PC-3 (cell line): ENCODE data around the gene CXorf58. TPM values are rescaled to one million over a fixed set of nuclear protein-coding genes. Genes with fewer than 3 reads are reported as not detected.

Experiments
- ATAC-seq: fragments of 200-7000 bp; cut with Tn5 transposase; 2 replicates; pipeline ENCODE4 v1.9.1; 2020; ENCODE audit warnings: mild to moderate bottlenecking, moderate library complexity
- BruUV-seq: library from RNA; stranded (reverse); fragments of 400-500 nt; replicated peaks from 2 replicates; lab custom pipeline; 2021; lab: Mats Ljungman, UMichigan
- CTCF ChIA-PET: fragments of 300-600 bp; sonication (Branson Sonifier 250); formaldehyde crosslinking; loops from one replicate; lab custom pipeline; 2022; ENCODE audit warnings: antibody characterized with exemption; lab: Charles Lee
- POLR2A ChIA-PET: fragments of 300-600 bp; sonication (Branson Sonifier 250); formaldehyde crosslinking; loops from one replicate; lab custom pipeline; 2022; ENCODE audit warnings: antibody characterized with exemption; ENCODE audit not compliant: unreplicated experiment; lab: Charles Lee
- DNase-seq: peaks from one replicate; pipeline ENCODE4 v3.0.0-alpha.2; 2015
- H2AFZ ChIP-seq: fragments of 300-600 bp; sonication (generic); 2 replicates; pipeline ENCODE4 v1.6.0; 2016; ENCODE audit warnings: antibody characterized with exemption, low read length
- H3F3A ChIP-seq: fragments of 300-600 bp; sonication (generic); one replicate; pipeline ENCODE4 v1.6.0; 2017; ENCODE audit warnings: antibody characterized with exemption, low read length, control low read depth, mild to moderate bottlenecking; ENCODE audit not compliant: unreplicated experiment
- H3K27ac ChIP-seq: fragments of 300-600 bp; sonication (generic); 2 replicates; pipeline ENCODE4 v1.5.1; 2016; ENCODE audit warnings: mild to moderate bottlenecking, low read length
- H3K27me3 ChIP-seq: fragments of 300-600 bp; sonication (generic); 2 replicates; pipeline ENCODE4 v1.6.1; 2016; ENCODE audit warnings: low read length, mixed read lengths
- H3K36me3 ChIP-seq: fragments of 300-600 bp; sonication (generic); 2 replicates; pipeline ENCODE4 v1.6.1; 2016; ENCODE audit warnings: low read depth, mixed run types, low read length, mixed read lengths
- H3K4me1 ChIP-seq: fragments of 300-600 bp; sonication (generic); 2 replicates; pipeline ENCODE4 v1.5.1; 2016; ENCODE audit warnings: low read length; ENCODE audit not compliant: insufficient read depth
- H3K4me2 ChIP-seq: fragments of 300-600 bp; sonication (generic); 2 replicates; pipeline ENCODE4 v1.6.0; 2016; ENCODE audit warnings: low read length
- H3K4me3 ChIP-seq: fragments of 300-600 bp; sonication (generic); 2 replicates; pipeline ENCODE4 v1.5.1; 2016; ENCODE audit warnings: mild to moderate bottlenecking, low read length, mixed read lengths
- H3K79me2 ChIP-seq: fragments of 300-600 bp; sonication (generic); 2 replicates; pipeline ENCODE4 v1.6.1; 2017; ENCODE audit warnings: low read length, mixed read lengths
- H3K9ac ChIP-seq: fragments of 300-600 bp; sonication (generic); 2 replicates; pipeline ENCODE4 v1.6.0; 2016; ENCODE audit warnings: mild to moderate bottlenecking, low read length
- H3K9me2 ChIP-seq: fragments of 300-600 bp; sonication (generic); replicated peaks from 2 replicates; pipeline ENCODE4 v1.6.1; 2016; ENCODE audit warnings: mixed run types, low read length, mixed read lengths
- H3K9me3 ChIP-seq: fragments of 300-600 bp; sonication (generic); 2 replicates; pipeline ENCODE4 v1.6.1; 2016; ENCODE audit warnings: low read length, mixed read lengths
- H4K20me1 ChIP-seq: fragments of 300-600 bp; sonication (generic); 2 replicates; pipeline ENCODE4 v1.6.1; 2016; ENCODE audit warnings: low read length, mixed read lengths
- EZH2 ChIP-seq: fragments of 300-600 bp; sonication (generic); IDR thresholded peaks from one replicate; pipeline ENCODE4 v1.6.1; 2017; ENCODE audit warnings: antibody characterized with exemption, mild to moderate bottlenecking, low read length; ENCODE audit not compliant: unreplicated experiment
- EZH2phosphoT487 ChIP-seq: fragments of 300-600 bp; sonication (generic); IDR thresholded peaks from 2 replicates; pipeline ENCODE4 v1.6.1; 2018; ENCODE audit warnings: mild to moderate bottlenecking, antibody characterized with exemption, low read length, borderline replicate concordance
- intact Hi-C: fragments of 100-400 bp; cut with micrococcal nuclease; formaldehyde crosslinking; loops from 2 replicates; pipeline ENCODE4 v1.9.0; 2023
- total RNA-seq: library from RNA; depleted of rRNA; stranded (reverse); fragments of >200 nt; gene quantifications from 2 replicates; pipeline ENCODE4 v1.2.3, GENCODE V29; 2014
- TF ChIP-seq, protein P1 (sequence below): fragments of 300-600 bp; sonication (generic); conservative IDR thresholded peaks from 2 replicates; pipeline ENCODE4 v1.5.1; 2017; ENCODE audit warnings: antibody characterized with exemption, low read depth, mild to moderate bottlenecking, low read length

The CXorf58 gene
- total RNA-seq, 1 experiment from 2014 or later: not detected

DNA sequence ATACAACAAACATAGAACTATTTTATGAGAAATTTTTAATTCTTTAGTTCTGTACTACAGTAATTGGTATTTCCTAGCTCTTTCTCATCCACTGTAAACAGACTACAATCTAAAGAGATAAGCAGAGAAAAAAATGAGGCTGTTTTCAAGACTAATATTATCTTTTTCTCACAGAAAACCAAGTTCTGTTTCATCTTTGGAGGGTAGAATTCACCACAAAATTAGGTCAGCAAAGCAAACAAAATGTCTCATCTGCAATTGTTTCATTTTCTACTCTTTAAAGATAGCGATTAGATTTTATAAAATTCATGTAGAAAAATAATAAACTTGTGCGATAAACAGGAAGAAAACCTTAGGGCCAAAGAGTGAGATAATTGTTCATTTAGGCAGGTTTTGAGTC is 10.8 kb upstream of the CXorf58 start:
- Histone ChIP-seq H3K9ac (peak overlapping the region; percentile 56), H3K4me1 (peaks cover 57% of the 10 kb centered on the region), H3F3A (peaks cover 13% of the 10 kb centered on the region), H3K79me2 (peaks cover 43% of the 10 kb centered on the region), H3K27ac (peak overlapping the region; percentile 92), H3K9me3 (no peaks in the 10 kb centered on the region), H2AFZ (no peak overlapping the region), H3K4me2 (peak overlapping the region; percentile 67), H3K36me3 (no peaks in the 10 kb centered on the region), H3K4me3 (no peak overlapping the region; the same call in 1 of the 2 replicates), H4K20me1 (no peaks in the 10 kb centered on the region), H3K9me2 (no peaks in the 10 kb centered on the region), H3K27me3 (no peaks in the 10 kb centered on the region)
- ATAC-seq: no peak
- POLR2A ChIA-PET: interaction anchor here (0.6 kb wide), 1 partner anchor 153 kb away, joined by 3 read pairs; no protein-coding TSS in a partner anchor
- CTCF ChIA-PET: no interaction called here
- TF ChIP-seq, protein P1, sequence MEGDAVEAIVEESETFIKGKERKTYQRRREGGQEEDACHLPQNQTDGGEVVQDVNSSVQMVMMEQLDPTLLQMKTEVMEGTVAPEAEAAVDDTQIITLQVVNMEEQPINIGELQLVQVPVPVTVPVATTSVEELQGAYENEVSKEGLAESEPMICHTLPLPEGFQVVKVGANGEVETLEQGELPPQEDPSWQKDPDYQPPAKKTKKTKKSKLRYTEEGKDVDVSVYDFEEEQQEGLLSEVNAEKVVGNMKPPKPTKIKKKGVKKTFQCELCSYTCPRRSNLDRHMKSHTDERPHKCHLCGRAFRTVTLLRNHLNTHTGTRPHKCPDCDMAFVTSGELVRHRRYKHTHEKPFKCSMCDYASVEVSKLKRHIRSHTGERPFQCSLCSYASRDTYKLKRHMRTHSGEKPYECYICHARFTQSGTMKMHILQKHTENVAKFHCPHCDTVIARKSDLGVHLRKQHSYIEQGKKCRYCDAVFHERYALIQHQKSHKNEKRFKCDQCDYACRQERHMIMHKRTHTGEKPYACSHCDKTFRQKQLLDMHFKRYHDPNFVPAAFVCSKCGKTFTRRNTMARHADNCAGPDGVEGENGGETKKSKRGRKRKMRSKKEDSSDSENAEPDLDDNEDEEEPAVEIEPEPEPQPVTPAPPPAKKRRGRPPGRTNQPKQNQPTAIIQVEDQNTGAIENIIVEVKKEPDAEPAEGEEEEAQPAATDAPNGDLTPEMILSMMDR: no peak
- TF ChIP-seq EZH2 (no peak), EZH2phosphoT487 (no peak)
- DNase-seq: peak; percentile 34
- intact Hi-C loops: no loop called here
- BruUV-seq: no TSS peak

DNA sequence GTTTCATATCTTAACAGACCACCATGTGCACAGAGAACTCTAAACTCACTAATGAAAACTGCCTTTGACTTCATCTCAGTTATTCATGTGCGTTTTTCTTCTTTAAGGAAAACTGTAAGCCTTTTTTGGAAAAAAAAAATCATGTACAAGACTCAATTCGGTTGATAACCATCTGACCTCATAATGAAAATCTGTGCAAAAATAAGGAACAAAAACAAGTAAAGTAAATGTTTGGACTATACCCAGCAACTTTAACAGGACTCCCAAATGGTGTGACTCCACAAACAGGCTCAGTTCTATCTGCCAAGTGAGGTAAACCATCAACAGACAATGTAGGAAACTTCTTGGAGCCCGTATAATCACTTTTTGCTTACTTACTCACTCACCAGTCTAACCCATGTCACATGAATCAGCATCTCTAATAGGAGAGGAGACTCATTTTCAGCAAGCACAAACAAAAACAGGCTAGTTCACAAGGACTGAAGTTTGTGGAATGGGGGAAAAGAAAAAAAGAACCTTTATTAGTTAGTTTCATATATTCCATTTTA is 9.3 kb upstream of the CXorf58 start:
- peaks cover 60% of the 10 kb centered on the region for H3K4me1 ChIP-seq
- intact Hi-C loops: no loop called here
- ATAC-seq (peak; percentile 44), DNase-seq (peak; percentile 69)
- TF ChIP-seq EZH2: no peak
- TF ChIP-seq EZH2phosphoT487: no peak
- TF ChIP-seq, protein P1: no peak
- peaks cover 13% of the 10 kb centered on the region for H3F3A ChIP-seq
- H3K27ac ChIP-seq: peak overlapping the region; percentile 92
- no TSS peak for BruUV-seq
- peak overlapping the region; percentile 56 for H3K9ac ChIP-seq
- no peaks in the 10 kb centered on the region for H3K9me2 ChIP-seq
- no peaks in the 10 kb centered on the region for H3K36me3 ChIP-seq
- no peaks in the 10 kb centered on the region for H3K9me3 ChIP-seq
- no peaks in the 10 kb centered on the region for H4K20me1 ChIP-seq
- CTCF ChIA-PET: no interaction called here
- H3K4me3 ChIP-seq: no peak overlapping the region
- peaks cover 43% of the 10 kb centered on the region for H3K79me2 ChIP-seq
- H2AFZ ChIP-seq: no peak overlapping the region
- no peaks in the 10 kb centered on the region for H3K27me3 ChIP-seq
- POLR2A ChIA-PET: interaction anchor here (0.7 kb wide), 1 partner anchor 91 kb away, joined by 3 read pairs; no protein-coding TSS in a partner anchor
- H3K4me2 ChIP-seq: peak overlapping the region; percentile 61

DNA sequence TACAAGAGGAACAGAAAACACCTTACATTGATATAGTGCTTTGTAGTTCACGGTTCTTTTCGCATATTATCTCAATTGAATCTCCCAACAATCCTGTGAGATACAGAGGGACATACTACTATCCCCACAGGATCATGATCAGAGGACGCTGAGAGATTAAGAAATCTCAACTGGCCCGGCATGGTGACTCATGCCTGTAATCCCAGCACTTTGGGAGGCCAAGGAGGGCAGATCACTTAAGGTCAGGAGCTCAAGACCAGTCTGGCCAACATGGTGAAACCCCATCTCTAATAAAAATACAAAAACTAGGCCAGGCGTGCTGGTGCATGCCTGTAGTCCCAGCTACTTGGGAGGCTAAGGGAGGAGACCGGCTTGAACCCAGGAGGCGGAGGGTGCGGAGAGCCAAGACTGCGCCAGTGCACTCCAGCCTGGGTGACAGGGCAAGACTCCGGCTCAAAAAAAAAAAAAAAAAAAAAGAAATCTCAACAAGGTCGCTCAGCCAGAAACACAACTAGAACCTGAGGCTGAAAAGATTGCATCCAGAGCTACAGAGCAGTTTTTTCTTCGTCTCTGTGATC is 7.5 kb upstream of the CXorf58 start:
- H3K9ac ChIP-seq: peak overlapping the region; percentile 47
- ChIA-PET CTCF (interaction anchor here (0.6 to 2.4 kb wide), 2 partner anchors 18 to 118 kb away, joined by 5 to 24 read pairs; partner anchors contain the start of gene SAT1), POLR2A (interaction anchor here (0.6 to 1.8 kb wide), 3 partner anchors 117 to 217 kb away, joined by 4 to 14 read pairs (median 6); partner anchors contain the start of genes ACOT9 and SAT1)
- no peak overlapping the region for H3K4me3 ChIP-seq
- intact Hi-C loops: no loop called here
- H3K36me3 ChIP-seq: no peaks in the 10 kb centered on the region
- H3K4me2 ChIP-seq: peak overlapping the region; percentile 40
- H4K20me1 ChIP-seq: no peaks in the 10 kb centered on the region
- H3K9me2 ChIP-seq: no peaks in the 10 kb centered on the region
- no peaks in the 10 kb centered on the region for H3K9me3 ChIP-seq
- no peak for TF ChIP-seq EZH2
- TF ChIP-seq, protein P1: no peak
- TF ChIP-seq EZH2phosphoT487: no peak
- H2AFZ ChIP-seq: no peak overlapping the region
- peak overlapping the region; percentile 92 for H3K27ac ChIP-seq
- ATAC-seq (no peak), DNase-seq (no peak)
- BruUV-seq: no TSS peak
- peaks cover 43% of the 10 kb centered on the region for H3K79me2 ChIP-seq
- peaks cover 13% of the 10 kb centered on the region for H3F3A ChIP-seq
- no peaks in the 10 kb centered on the region for H3K27me3 ChIP-seq
- peaks cover 60% of the 10 kb centered on the region for H3K4me1 ChIP-seq
